Astrocyte (in vitro differentiated cells and primary cell): ENCODE data around the gene PRDX1. TPM values are rescaled to one million over a fixed set of nuclear protein-coding genes. Genes with fewer than 3 reads are reported as not detected.
"Not testable (repeated sequence)": the region's sequence is repeated elsewhere in the genome, so short reads cannot be mapped to it uniquely, and the experiment has no call there.

Experiments used
- DNase-seq: peaks from one replicate; pipeline ENCODE4 v3.0.0-alpha.2; 2010; ENCODE audit warnings: low read depth
- FAIRE-seq: peaks from 2 replicates; lab custom pipeline; 2011; peaks lifted over from hg19 to GRCh38; lab: Jason Lieb, UNC
- H2AFZ ChIP-seq: 2 replicates; pipeline ENCODE4 v1.6.0; 2012; ENCODE audit warnings: low read depth, low read length, inconsistent platforms
- H3K27ac ChIP-seq: 2 replicates; pipeline ENCODE4 v1.5.1; 2011; ENCODE audit warnings: low read depth, low read length, inconsistent platforms
- H3K27me3 ChIP-seq: 2 replicates; pipeline ENCODE4 v1.6.0; 2011; ENCODE audit warnings: low read length, inconsistent platforms; ENCODE audit not compliant: insufficient read depth
- H3K36me3 ChIP-seq: 2 replicates; pipeline ENCODE4 v1.5.1; 2011; ENCODE audit warnings: low read length, inconsistent platforms; ENCODE audit not compliant: insufficient read depth
- H3K4me1 ChIP-seq: 2 replicates; pipeline ENCODE4 v1.5.1; 2011; ENCODE audit warnings: low read length, inconsistent platforms; ENCODE audit not compliant: insufficient read depth
- H3K4me2 ChIP-seq: 2 replicates; pipeline ENCODE4 v1.6.0; 2012; ENCODE audit warnings: low read length, inconsistent platforms
- H3K4me3 ChIP-seq: 2 replicates; pipeline ENCODE4 v1.5.1; 2011; ENCODE audit warnings: low read depth, mild to moderate bottlenecking, low read length, inconsistent platforms; ENCODE audit not compliant: insufficient read depth
- H3K79me2 ChIP-seq: 2 replicates; pipeline ENCODE4 v1.6.0; 2012; ENCODE audit warnings: mild to moderate bottlenecking, low read length, inconsistent platforms; ENCODE audit not compliant: insufficient read depth
- H3K9ac ChIP-seq: 2 replicates; pipeline ENCODE4 v1.6.0; 2012; ENCODE audit warnings: mild to moderate bottlenecking, low read length, inconsistent platforms
- H3K9me3 ChIP-seq: 2 replicates; pipeline ENCODE4 v1.5.1; 2012; ENCODE audit warnings: low read depth, mild to moderate bottlenecking, low read length, inconsistent platforms; ENCODE audit not compliant: insufficient read depth
- H4K20me1 ChIP-seq: 2 replicates; pipeline ENCODE4 v1.6.0; 2012; ENCODE audit warnings: low read length, inconsistent platforms; ENCODE audit not compliant: insufficient read depth
- H3K27ac Mint-ChIP-seq: one replicate; pipeline ENCODE4 v1.8.0; 2021; ENCODE audit warnings: mild to moderate bottlenecking, mixed read lengths; ENCODE audit not compliant: unreplicated experiment
- H3K27me3 Mint-ChIP-seq: one replicate; pipeline ENCODE4 v1.8.0; 2021; ENCODE audit warnings: low read depth, mixed read lengths; ENCODE audit not compliant: unreplicated experiment
- H3K36me3 Mint-ChIP-seq: one replicate; pipeline ENCODE4 v1.8.0; 2021; ENCODE audit warnings: low read depth, mixed read lengths; ENCODE audit not compliant: unreplicated experiment
- H3K4me1 Mint-ChIP-seq: one replicate; pipeline ENCODE4 v1.8.0; 2021; ENCODE audit warnings: low read depth, mixed read lengths; ENCODE audit not compliant: unreplicated experiment
- H3K4me3 Mint-ChIP-seq: one replicate; pipeline ENCODE4 v1.8.0; 2021; ENCODE audit warnings: mild to moderate bottlenecking, moderate library complexity, mixed read lengths; ENCODE audit not compliant: unreplicated experiment
- H3K9me3 Mint-ChIP-seq: one replicate; pipeline ENCODE4 v1.8.0; 2021; ENCODE audit warnings: mild to moderate bottlenecking, mixed read lengths; ENCODE audit not compliant: unreplicated experiment
- CTCF ChIP-seq: IDR thresholded peaks from 2 replicates; pipeline ENCODE4 v1.5.1; 2011; ENCODE audit warnings: low read depth, mild to moderate bottlenecking, inconsistent platforms, low read length, moderate library complexity; ENCODE audit not compliant: insufficient read depth
- EZH2 ChIP-seq: IDR thresholded peaks from 2 replicates; pipeline ENCODE4 v1.6.1; 2012; ENCODE audit warnings: mild to moderate bottlenecking, low read length, inconsistent platforms; ENCODE audit not compliant: insufficient read depth
- total RNA-seq: library from RNA; stranded (reverse); gene quantifications from 2 replicates; pipeline ENCODE4 v1.2.1, GENCODE V29; 2021

PRDX1 gene
- total RNA-seq, 1 donor from 2014 or later = 986 TPM

DNA sequence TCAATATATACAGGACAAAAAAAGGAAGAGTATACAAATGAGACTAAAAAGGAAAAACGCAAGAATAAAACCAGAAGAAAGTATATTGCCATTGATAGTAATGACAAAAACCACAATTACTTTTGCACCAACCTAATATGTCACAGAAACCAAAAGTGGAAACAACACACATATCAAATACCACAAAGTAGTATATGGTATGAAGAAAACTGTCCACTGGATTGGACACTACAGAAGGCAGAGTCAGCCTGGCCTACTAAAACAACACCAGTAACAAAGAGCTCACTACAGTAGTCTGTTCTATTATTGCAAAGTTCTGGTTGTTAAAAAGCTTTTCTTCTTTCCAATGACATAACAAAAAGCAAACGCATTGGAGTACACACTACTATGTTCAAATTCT lies 48.4 kb downstream of the PRDX1 start:
- Histone ChIP-seq H4K20me1 (no peaks in the 10 kb centered on the region), H3K4me3 (no peak overlapping the region), H3K4me2 (no peak overlapping the region), H3K9me3 (no peaks in the 10 kb centered on the region), H3K36me3 (no peaks in the 10 kb centered on the region), H2AFZ (no peak overlapping the region), H3K27me3 (no peaks in the 10 kb centered on the region), H3K9ac (no peak overlapping the region), H3K79me2 (no peaks in the 10 kb centered on the region), H3K27ac (no peak overlapping the region), H3K4me1 (no peaks in the 10 kb centered on the region)
- no peak for FAIRE-seq
- no peaks in the 10 kb centered on the region for H3K9me3 Mint-ChIP-seq
- no peaks in the 10 kb centered on the region for H3K27me3 Mint-ChIP-seq
- no peak overlapping the region for H3K27ac Mint-ChIP-seq
- DNase-seq = no peak
- H3K4me1 Mint-ChIP-seq = no peaks in the 10 kb centered on the region
- TF ChIP-seq CTCF = no peak
- no peak for TF ChIP-seq EZH2
- H3K36me3 Mint-ChIP-seq = no peaks in the 10 kb centered on the region
- no peak overlapping the region for H3K4me3 Mint-ChIP-seq

DNA sequence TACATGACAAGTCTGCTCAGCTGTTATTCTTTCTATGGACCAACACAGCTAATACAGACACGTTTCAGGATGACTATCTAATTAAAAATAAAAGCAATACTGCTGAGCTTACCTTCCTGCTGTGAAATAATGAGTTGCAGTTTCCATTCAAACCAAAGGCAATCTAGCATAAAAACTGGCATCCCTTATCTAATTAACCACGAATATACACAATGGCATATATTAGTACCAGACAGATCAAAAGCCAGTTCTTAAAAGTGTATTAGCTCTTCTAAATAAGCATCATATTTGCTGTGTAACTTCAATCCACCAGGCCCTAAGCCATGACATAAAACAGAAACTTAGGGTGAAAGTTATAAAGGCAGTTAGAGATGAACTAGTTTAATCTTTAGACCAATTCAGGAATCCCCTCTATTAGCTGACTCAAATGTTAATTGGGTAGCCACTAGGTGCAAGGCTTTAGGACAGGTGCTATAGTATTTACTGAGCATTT lies 51.3 kb downstream of the PRDX1 start:
- no peaks in the 10 kb centered on the region for H3K36me3 Mint-ChIP-seq
- no peaks in the 10 kb centered on the region for H3K27me3 Mint-ChIP-seq

DNA sequence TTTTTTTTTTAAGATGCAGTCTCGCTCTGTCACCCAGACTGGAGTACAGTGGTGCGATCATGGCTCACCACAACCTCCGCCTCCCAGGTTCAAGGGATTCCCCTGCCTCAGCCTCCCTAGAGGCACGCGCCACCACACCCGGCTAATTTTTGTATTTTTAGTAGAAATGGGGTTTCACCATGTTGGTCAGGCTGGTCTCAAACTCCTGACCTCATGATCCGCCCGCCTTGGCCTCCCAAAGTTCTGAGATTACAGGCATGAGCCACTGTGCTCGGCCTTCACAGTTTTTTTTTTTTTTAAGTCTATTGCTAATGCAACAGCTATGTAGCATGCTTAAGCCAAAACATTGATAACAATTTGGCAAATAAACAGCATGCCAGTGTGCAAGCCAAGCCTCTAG lies 54.3 kb downstream of the PRDX1 start:
- H3K27me3 ChIP-seq, H3K9ac ChIP-seq, H3K4me3 ChIP-seq, H3K4me2 ChIP-seq, H3K9me3 ChIP-seq, H3K27me3 Mint-ChIP-seq, H3K27ac ChIP-seq, H3K4me1 Mint-ChIP-seq, H3K4me1 ChIP-seq, H3K36me3 ChIP-seq, H3K79me2 ChIP-seq, H4K20me1 ChIP-seq, H3K4me3 Mint-ChIP-seq, H3K36me3 Mint-ChIP-seq, H2AFZ ChIP-seq, H3K27ac Mint-ChIP-seq, H3K9me3 Mint-ChIP-seq, FAIRE-seq: not testable (repeated sequence)
- peak; percentile 2 for DNase-seq

More for the DNA sequence above, 51.3 kb downstream of the PRDX1 start:
- Histone ChIP-seq H3K9ac (no peak overlapping the region), H3K79me2 (no peaks in the 10 kb centered on the region), H2AFZ (no peak overlapping the region), H3K27me3 (no peaks in the 10 kb centered on the region), H3K4me2 (no peak overlapping the region), H3K36me3 (no peaks in the 10 kb centered on the region), H3K4me1 (no peaks in the 10 kb centered on the region), H3K27ac (no peak overlapping the region), H4K20me1 (no peaks in the 10 kb centered on the region), H3K4me3 (no peak overlapping the region), H3K9me3 (no peaks in the 10 kb centered on the region)
- no peak for TF ChIP-seq CTCF
- TF ChIP-seq EZH2 = no peak
- Mint-ChIP-seq H3K27ac (no peak overlapping the region), H3K9me3 (no peaks in the 10 kb centered on the region), H3K4me3 (no peak overlapping the region), H3K4me1 (no peaks in the 10 kb centered on the region)
- FAIRE-seq = no peak
- DNase-seq = no peak
